DMS114 treated with DMSO at 0.1 percent for 48 hours (cell line): Measurements from ENCODE around the gene MICALL1.
"Not testable (repeated sequence)": the region's sequence is repeated elsewhere in the genome, so short reads cannot be mapped to it uniquely, and the experiment has no call there.

ENCODE experiments used
- DNase-seq: peaks from one replicate; lab custom pipeline; 2025; ENCODE audit not compliant: unreplicated experiment; lab: John Stamatoyannopoulos, UW

MICALL1 gene

DNA sequence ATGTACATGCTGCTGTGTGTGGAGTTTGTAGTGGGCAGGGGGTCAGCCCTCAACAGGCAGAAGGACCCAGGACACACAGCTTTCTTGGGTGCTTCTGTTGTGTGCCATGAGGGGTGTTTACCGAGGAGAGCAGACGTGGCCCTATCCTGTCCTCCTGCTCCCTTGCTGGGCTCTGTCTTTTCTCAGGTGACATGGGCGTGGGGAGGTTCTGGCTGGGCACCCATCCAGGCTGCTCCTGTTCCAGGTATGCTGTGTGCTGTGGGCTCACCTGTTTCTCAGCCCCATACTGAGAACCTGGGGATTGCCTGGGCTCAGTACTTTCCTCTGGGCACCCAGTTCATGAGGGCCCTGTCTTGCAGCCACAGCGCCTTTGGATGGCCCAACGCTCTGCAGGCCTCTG is 23.3 kb downstream of the MICALL1 start:
- no peak for DNase-seq

- DNase-seq: no peak
Observed at GRCh38 chr22:37930270-37930951, 24.3 kb downstream of the MICALL1 start.

GRCh38 chr22:37930952-37931440 is 24.9 kb downstream of the MICALL1 start:
- DNase-seq: no peak

DNA sequence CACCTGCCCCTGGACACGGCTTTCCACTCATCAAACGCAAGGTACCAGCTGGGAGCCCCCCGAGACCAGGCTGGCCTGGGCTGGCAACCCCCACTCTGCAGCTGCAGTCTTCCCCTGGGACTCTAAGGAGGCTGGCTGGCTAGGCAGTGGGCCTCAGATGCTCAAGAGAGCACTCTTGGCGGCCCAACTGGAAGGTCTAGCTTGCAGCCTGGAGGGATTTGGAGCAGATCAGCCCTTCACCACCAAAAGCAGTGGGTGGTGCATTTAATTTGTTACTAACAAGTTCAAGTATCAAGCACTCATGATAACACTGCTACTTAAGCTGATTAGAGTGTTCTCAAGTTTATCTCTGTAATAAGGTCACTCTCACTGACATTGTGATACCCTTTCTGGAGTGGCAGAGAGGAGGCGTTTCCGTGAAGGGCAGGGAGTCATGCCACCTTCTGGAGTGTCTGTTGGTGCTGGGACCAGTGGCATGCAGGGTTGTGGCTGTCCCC is 25.8 kb downstream of the MICALL1 start:
- DNase-seq: no peak

- DNase-seq: no peak
Observed at GRCh38 chr22:37932401-37932800, 26.3 kb downstream of the MICALL1 start.

DNA sequence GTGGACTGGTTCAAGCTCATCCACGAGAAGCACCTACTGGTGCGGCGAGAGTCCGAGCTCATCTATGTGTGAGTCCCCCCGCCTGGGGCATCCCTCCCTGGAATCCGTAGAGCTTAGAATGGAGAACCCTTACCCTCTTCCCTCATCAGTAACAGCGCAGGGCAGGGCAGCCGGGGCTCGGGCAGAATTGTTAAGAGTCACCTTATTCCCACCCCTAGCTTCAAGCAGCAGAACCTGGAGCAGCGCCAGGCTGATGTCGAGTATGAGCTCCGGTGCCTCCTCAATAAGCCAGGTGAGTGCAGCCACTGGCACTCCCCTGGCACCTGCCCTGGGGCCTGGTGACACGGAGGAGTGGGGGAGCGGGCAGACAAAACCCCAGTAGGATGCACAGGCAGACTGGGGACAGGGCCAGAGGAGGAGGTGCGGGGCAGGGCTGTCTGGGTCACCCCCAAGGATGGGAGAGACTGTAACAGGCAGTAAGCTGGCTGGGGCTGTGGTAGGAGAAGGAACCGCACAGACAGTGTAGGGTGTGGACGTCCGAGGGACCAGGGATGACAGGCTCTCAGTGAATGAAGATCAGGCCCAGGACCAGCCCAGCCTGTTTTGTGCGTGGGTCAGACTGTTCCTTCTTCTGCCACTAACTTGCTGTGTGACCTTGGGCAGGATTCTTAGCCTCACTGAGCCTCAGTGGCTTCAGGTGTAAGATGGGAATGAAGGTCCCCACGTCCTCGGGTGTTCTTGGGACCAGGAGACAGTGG is 26.9 kb downstream of the MICALL1 start:
- DNase-seq: no peak

GRCh38 chr22:37933711-37934376 is 27.7 kb downstream of the MICALL1 start:
- DNase-seq: peak; percentile 51

DNA sequence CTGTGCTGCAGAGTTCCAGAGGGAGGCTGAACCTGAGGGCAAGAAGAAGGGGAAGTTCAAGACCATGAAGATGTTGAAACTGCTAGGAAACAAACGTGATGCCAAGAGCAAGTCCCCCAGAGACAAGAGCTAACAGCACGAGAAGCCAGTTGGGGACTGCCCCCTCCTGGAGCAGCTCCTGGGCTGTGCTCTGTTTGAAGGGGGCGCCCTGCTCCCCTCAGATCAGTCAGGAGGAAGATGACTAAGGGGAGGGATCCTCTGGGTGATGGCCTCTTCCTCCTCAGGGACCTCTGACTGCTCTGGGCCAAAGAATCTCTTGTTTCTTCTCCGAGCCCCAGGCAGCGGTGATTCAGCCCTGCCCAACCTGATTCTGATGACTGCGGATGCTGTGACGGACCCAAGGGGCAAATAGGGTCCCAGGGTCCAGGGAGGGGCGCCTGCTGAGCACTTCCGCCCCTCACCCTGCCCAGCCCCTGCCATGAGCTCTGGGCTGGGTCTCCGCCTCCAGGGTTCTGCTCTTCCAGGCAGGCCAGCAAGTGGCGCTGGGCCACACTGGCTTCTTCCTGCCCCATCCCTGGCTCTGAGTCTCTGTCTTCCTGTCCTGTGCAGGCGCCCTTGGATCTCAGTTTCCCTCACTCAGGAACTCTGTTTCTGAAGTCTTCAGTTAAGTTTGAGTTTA is 34.7 kb downstream of the MICALL1 start:
- no peak for DNase-seq

- no peak for DNase-seq
Observed at GRCh38 chr22:37942133-37942532, 36.0 kb downstream of the MICALL1 start.

- no peak for DNase-seq
Observed at GRCh38 chr22:37943136-37943824, 37.2 kb downstream of the MICALL1 start.

GRCh38 chr22:37943825-37944198 is 37.7 kb downstream of the MICALL1 start:
- DNase-seq: no peak

- not testable (repeated sequence) for DNase-seq
Observed at GRCh38 chr22:37944423-37944822, 38.3 kb downstream of the MICALL1 start.

DNA sequence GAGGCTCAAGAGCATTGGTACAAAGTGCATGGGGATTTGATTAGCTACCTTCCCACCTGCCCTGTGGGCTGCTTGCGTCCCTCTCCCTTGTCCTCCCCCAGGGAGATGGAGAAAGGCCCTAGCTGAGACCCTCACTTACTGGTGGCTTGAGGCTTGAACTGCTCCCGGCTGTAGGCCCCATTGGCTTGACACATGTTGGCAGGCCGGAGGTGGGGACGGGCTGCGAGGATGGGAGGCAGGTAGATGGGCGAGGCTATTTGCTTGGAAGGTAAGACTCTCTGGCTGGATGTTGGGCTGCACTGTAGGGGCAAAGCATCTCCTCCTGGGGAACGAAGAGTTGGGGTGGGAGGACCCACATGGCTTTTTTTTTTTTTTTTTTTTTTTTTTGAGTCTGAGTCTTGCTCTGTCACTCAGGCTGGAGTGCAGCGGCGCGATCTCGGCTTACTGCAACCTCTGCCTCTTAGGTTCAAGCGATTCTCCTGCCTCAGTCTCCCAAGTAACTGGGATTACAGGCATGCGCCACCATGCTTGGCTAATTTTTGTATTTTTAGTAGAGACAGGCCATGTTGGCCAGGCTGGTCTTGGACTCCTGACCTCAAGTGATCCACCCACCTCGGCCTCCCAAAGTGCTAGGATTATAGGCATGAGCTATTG is 41.2 kb downstream of the MICALL1 start:
- DNase-seq: not testable (repeated sequence)

DNA sequence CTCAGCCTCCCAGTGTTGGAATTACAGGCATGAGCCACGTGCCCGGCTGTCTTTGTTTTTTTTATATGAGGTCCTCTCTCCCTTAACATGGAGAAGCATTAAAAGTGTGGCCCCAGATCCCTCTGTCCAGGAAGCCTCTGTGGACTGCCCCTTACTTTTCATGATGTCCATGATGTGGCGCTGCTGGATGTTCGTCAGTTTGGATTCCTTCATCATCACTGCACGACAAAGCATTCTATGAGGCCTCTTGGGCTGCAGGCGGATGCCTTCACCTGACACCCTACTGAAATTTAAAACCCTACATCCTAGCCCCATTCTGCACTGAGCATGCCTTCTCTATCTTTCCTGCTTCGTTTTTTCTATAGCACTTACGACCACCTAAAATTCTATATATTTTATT is 45.2 kb downstream of the MICALL1 start:
- DNase-seq: peak; percentile 6

DNA sequence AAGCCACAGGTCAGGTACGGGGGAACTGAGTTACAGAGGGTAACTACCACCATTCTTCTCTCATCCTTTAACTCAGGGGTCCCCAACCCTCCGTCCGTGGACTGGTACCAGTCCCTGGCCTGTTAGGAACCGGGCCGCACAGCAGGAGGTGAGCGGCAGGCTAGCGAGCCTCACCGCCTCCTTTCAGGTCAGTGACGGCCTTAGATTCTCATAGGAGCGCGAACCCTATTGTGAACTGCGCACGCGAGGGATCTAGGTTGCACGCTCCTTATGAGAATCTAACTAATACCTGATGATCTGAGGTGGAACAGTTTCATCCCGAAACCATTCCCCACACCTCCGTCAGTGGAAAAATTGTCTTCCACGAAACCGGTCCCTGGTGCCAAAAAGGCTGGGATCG is 46.5 kb downstream of the MICALL1 start:
- DNase-seq: not testable (repeated sequence)

DNA sequence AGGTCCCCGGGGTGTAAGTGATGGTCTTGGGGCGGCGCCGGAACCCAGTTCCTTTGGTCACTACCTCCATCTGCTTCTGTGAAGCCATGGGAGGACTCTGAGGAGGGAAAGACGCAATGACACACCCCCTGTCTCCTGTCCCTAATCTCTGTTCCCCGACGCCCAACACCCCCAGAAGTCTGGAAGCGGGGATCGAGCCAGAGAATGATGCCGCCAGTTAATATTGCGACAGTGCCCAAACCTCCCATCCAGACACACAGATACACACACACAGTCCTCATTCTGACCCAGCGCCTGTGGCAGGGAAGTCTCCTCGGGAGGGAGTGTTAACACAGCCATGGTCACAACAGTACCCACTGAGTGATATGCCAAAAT is 47.0 kb downstream of the MICALL1 start:
- DNase-seq: peak; percentile 35

GRCh38 chr22:37953437-37954179 is 47.5 kb downstream of the MICALL1 start, which contains the start of the genes C22orf23 and POLR2F:
TSS of gene C22orf23 (minus strand) at chr22:37953601. CDS start at chr22:37953149, 452 bp downstream.
TSS of gene POLR2F (plus strand) at chr22:37953699. CDS start at chr22:37953788, 89 bp downstream.
- DNase-seq: peak; percentile 92

DNA sequence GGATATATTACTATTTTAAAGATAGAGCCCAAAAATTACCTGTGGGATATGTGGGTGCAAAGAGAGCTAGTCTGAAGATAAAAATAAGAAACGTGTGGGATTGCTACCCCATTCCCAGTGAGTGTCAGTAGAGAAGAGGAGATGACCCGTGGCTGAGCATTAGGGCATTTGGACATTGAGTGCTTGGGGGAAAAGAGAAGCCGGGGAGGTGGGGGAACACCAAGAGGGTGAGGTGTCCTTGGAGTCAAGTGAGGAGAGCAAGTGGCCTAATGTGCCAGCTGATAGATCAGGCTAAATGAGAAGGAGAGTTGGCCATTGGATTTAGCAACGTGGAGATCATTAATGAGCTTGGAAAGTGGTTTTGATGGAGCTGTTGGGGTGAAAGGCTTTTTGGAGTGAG is 48.6 kb downstream of the MICALL1 start:
- no peak for DNase-seq

DNA sequence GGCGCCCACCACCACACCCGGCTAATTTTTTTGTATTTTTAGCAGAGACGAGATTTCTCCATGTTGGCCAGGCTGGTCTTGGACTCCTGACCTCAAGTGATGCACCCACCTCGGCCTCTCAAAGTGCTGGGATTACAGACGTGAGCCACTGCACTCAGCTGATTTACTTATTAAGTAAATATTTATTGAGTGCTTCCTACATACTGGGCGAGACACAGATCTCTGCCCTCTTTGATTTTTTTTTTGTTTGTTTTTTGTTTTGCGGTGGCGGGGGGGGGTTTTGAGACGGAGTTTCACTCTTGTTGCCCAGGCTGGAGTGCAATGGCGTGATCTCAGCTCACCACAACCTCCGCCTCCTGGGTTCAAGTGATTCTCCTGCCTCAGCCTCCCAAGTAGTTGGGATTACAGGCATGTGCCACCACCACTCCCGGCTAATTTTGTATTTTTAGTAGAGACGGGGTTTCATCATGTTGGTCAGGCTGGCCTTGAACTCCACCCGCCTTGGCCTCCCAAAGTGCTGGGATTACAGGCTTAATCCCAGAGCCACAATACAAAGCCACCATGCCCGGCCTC is 49.8 kb downstream of the MICALL1 start:
- DNase-seq: not testable (repeated sequence)
